Ovary (tissue), 9 donors: ENCODE measurements around the gene WDR86. TPM values are rescaled to one million over a fixed set of nuclear protein-coding genes. Genes with fewer than 3 reads are reported as not detected.

Source experiments
- DNase-seq, 5 donors: peaks; one replicate each; pipeline ENCODE4 v3.0.0-alpha.2; 2019 to 2020
- H3K27ac ChIP-seq, 2 donors: fragments of 200-600 bp; one replicate each; pipeline versions ENCODE4 v1.5.1 to v1.8.0; 2019 to 2022
- H3K27me3 ChIP-seq: fragments of 200-600 bp; one replicate; pipeline ENCODE4 v1.8.0; 2022
- H3K36me3 ChIP-seq: fragments of 200-600 bp; sonication (generic); one replicate; pipeline ENCODE4 v1.5.1; 2019
- H3K4me1 ChIP-seq: one replicate; pipeline ENCODE4 v1.8.1; 2013; ENCODE audit warnings: mild to moderate bottlenecking, moderate library complexity; ENCODE audit not compliant: insufficient read depth
- H3K4me3 ChIP-seq: fragments of 200-600 bp; sonication (generic); one replicate; pipeline ENCODE4 v1.5.1; 2017
- H3K9me3 ChIP-seq, 2 donors: fragments of 200-600 bp in 1 of 2; sonication (generic) in 1 of 2; one replicate each; pipeline versions ENCODE4 v1.5.1 to v1.8.1; 2013 to 2019; ENCODE audit warnings: mild to moderate bottlenecking in 1 of 2, moderate library complexity in 1 of 2
- EP300 ChIP-seq: sonication (generic); formaldehyde crosslinking; IDR thresholded peaks from one replicate; pipeline ENCODE4 v1.6.1; 2017; ENCODE audit warnings: antibody characterized with exemption
- POLR2A ChIP-seq: fragments of 450-650 bp; IDR thresholded peaks from one replicate; pipeline ENCODE4 v1.6.1; 2017; ENCODE audit warnings: antibody characterized with exemption, mild to moderate bottlenecking, moderate library complexity
- WGBS, 3 donors: extraction: QIAGEN DNeasy Blood & Tissue Kit in 1 of 3; methylation state at CpG; one replicate each; pipeline versions ENCODE4 v1.1.5 to v1.1.7; 2013 to 2017; 5-methylcytosine and 5-hydroxymethylcytosine counted together
- intact Hi-C, 4 donors: fragments of 100-400 bp; cut with DNase I; formaldehyde crosslinking; loops; one replicate each; pipeline versions ENCODE4 v1.11.0 to v1.15.1; 2022 to 2023
- polyA plus RNA-seq, 2 donors: library from polyadenylated mRNA; stranded (reverse); fragments of 200-250 nt in 1 of 2; fragments of 350-450 nt in 1 of 2; fragmentation: Illumina TruSeq in 1 of 2; extraction: RNeasy Lipid Tissue Mini Kit (QIAGEN cat#74804) in 1 of 2; gene quantifications; one replicate each; pipeline ENCODE4 v1.2.3, GENCODE V29; 2013 to 2014
- total RNA-seq, 7 donors: library from RNA; depleted of rRNA in 2 of 7; stranded (reverse); fragments of >200 nt in 2 of 7; fragmentation: NEBNext Ultra II Directional in 3 of 7; extraction: Animal tissue kit (Norgen Biotek cat#: 25700) in 3 of 7; gene quantifications; one replicate each; pipeline versions ENCODE4 v1.1.0 to v1.2.4, GENCODE V29; 2016 to 2023
- TF ChIP-seq, protein P1 (sequence below), 3 donors: fragments of 450-650 bp in 2 of 3; fragments of 200-600 bp in 1 of 3; IDR thresholded peaks; one replicate each; pipeline versions ENCODE4 v1.5.1 to v1.8.0; 2016 to 2022; ENCODE audit warnings: antibody characterized with exemption in 3 of 3, mild to moderate bottlenecking in 1 of 3
- donor health status: DM: no; HTN: no; CAD: no; lungs with moderate emphysema.
- donor health status: DM: no; HTN: no; CAD: no.
- donor health status: Bipolar disorder and iron deficiency.
- donor health status: DM: yes; HTN: yes; CAD: no.
- donor health status: DM: no; HTN: no; CAD: no.
- donor health status: DM: yes; HTN: yes; CAD: no.

WDR86 gene
- total and polyA plus RNA-seq, 9 donors, result 0.77 to 43.4 (median 11.1) TPM

GRCh38 chr7:151423226-151423625 is 13.4 kb upstream of the WDR86 start:
- Histone ChIP-seq H3K36me3 (no peaks in the 10 kb centered on the region), H3K27me3 (no peaks in the 10 kb centered on the region), H3K9me3 (no peaks in the 10 kb centered on the region), H3K4me3 (no peak overlapping the region), H3K4me1 (peaks cover 5% of the 10 kb centered on the region), H3K27ac (no peak overlapping the region)
- DNase-seq, result peak in 3 of 5 donors; percentile 7 to 13 (median 8)
- intact Hi-C loops, result no loop called here
- 54 to 63% (median 61%) methylated on average over 7 of the region's 7 CpGs for WGBS, 3 donors
- TF ChIP-seq, protein P1, sequence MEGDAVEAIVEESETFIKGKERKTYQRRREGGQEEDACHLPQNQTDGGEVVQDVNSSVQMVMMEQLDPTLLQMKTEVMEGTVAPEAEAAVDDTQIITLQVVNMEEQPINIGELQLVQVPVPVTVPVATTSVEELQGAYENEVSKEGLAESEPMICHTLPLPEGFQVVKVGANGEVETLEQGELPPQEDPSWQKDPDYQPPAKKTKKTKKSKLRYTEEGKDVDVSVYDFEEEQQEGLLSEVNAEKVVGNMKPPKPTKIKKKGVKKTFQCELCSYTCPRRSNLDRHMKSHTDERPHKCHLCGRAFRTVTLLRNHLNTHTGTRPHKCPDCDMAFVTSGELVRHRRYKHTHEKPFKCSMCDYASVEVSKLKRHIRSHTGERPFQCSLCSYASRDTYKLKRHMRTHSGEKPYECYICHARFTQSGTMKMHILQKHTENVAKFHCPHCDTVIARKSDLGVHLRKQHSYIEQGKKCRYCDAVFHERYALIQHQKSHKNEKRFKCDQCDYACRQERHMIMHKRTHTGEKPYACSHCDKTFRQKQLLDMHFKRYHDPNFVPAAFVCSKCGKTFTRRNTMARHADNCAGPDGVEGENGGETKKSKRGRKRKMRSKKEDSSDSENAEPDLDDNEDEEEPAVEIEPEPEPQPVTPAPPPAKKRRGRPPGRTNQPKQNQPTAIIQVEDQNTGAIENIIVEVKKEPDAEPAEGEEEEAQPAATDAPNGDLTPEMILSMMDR (IDR thresholded peaks at IDR 0.05), result no peak
- no peak for TF ChIP-seq POLR2A
- TF ChIP-seq EP300, result no peak

DNA sequence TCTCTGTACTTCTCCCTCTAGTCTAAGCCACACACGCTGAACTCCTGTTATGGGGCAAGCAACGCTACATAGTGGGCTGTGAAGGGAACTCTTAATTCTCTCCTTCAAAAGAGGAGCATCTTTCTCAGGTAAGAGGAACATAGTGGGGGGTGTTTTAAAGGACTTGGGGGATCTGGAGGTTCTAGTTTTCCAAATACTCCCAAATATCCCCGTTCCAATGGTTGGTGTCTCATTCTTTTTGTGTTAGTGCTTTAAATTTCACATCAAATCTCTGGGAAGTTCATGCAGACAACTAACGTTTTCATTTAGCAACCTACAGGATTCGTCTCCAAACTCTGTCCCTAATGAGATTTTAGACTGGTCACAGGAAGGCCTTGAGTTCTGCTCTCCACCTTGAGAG is 12.4 kb upstream of the WDR86 start:
- no peak for TF ChIP-seq EP300
- TF ChIP-seq POLR2A, result no peak
- TF ChIP-seq, protein P1 (IDR thresholded peaks at IDR 0.05), result no peak
- no peak overlapping the region for H3K4me3 ChIP-seq
- H3K9me3 ChIP-seq, result no peaks in the 10 kb centered on the region
- 76 to 92% (median 84%) methylated on average over 5 of the region's 5 CpGs for WGBS, 3 donors
- DNase-seq, result no peak
- no peak overlapping the region for H3K27ac ChIP-seq
- intact Hi-C loops, result no loop called here
- H3K36me3 ChIP-seq, result no peaks in the 10 kb centered on the region
- H3K4me1 ChIP-seq, result peaks cover 5% of the 10 kb centered on the region
- no peaks in the 10 kb centered on the region for H3K27me3 ChIP-seq

DNA sequence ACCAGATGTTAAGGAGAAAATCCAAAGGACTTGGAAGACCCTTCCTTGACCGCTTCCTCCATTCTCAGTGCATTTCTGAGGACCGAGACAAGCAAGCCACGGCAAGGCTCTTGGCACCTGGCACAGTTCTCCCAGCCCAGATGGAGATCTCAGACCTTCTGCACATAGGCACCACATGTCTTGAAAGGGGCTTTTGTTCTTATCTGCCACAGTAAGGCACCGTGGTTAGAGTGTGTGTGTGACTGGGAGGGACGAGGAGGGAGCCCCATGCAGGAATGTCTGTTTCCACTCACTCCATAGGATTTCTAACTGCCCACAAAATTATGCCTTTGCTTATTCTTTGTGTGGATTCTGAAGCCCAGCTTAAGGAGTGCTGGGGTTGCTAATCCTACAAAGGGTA is 10.3 kb upstream of the WDR86 start:
- DNase-seq, result no peak
- H3K4me3 ChIP-seq, result no peak overlapping the region
- H3K27ac ChIP-seq, result no peak overlapping the region
- no peaks in the 10 kb centered on the region for H3K27me3 ChIP-seq
- WGBS, 3 donors, result 80 to 92% (median 88%) methylated on average over 5 of the region's 5 CpGs
- H3K9me3 ChIP-seq, result no peaks in the 10 kb centered on the region
- H3K4me1 ChIP-seq, result peaks cover 8% of the 10 kb centered on the region
- no peaks in the 10 kb centered on the region for H3K36me3 ChIP-seq
- intact Hi-C loops, result no loop called here
- no peak for TF ChIP-seq EP300
- no peak for TF ChIP-seq POLR2A
- TF ChIP-seq, protein P1 (IDR thresholded peaks at IDR 0.05), result no peak

GRCh38 chr7:151416941-151417315 is 7.1 kb upstream of the WDR86 start:
- TF ChIP-seq POLR2A, result no peak
- TF ChIP-seq EP300, result no peak
- TF ChIP-seq, protein P1 (IDR thresholded peaks at IDR 0.05), result no peak
- peak in 2 of 5 donors; percentile 49 to 53 for DNase-seq
- 9 to 18% (median 15%) methylated on average over 11 of the region's 11 CpGs for whole genome bisulfite sequencing, 3 donors
- Histone ChIP-seq H3K27ac (no peak overlapping the region), H3K4me1 (peaks cover 8% of the 10 kb centered on the region), H3K4me3 (no peak overlapping the region), H3K9me3 (no peaks in the 10 kb centered on the region), H3K36me3 (no peaks in the 10 kb centered on the region), H3K27me3 (no peaks in the 10 kb centered on the region)
- intact Hi-C loops, result no loop called here
